Measurements from ENCODE around the gene TBCA.
"Not testable (repeated sequence)": the region's sequence is repeated elsewhere in the genome, so short reads cannot be mapped to it uniquely, and the experiment has no call there.

The TBCA gene

GRCh38 chr5:77719666-77720363, 56.3 kb downstream of the TBCA start:
- DNase-seq (ENCODE audit: low read depth, low spot score): no peak

GRCh38 chr5:77718934-77719610, 57.1 kb downstream of the TBCA start:
- H3K27ac ChIP-seq: no peak overlapping the region
- DNase-seq (ENCODE audit: low read depth, low spot score): no peak

More at GRCh38 chr5:77719666-77720363, 56.3 kb downstream of the TBCA start:
- H3K27ac ChIP-seq: no peak overlapping the region

GRCh38 chr5:77709993-77710685, 66.0 kb downstream of the TBCA start:
- no peak for DNase-seq (ENCODE audit: low read depth, low spot score)

GRCh38 chr5:77709340-77709739, 66.8 kb downstream of the TBCA start:
- DNase-seq (ENCODE audit: low read depth, low spot score): no peak
- no peak overlapping the region for H3K27ac ChIP-seq

More at GRCh38 chr5:77709993-77710685, 66.0 kb downstream of the TBCA start:
- H3K27ac ChIP-seq: no peak overlapping the region

- no peak overlapping the region for H3K27ac ChIP-seq
- DNase-seq (ENCODE audit: low read depth, low spot score): no peak
Measured at GRCh38 chr5:77707791-77708190, 68.3 kb downstream of the TBCA start.

GRCh38 chr5:77699569-77699968, 76.6 kb downstream of the TBCA start:
- not testable (repeated sequence) for H3K27ac ChIP-seq; DNase-seq (ENCODE audit: low read depth, low spot score)

GRCh38 chr5:77698920-77699319, 77.2 kb downstream of the TBCA start:
- no peak for DNase-seq (ENCODE audit: low read depth, low spot score)
- no peak overlapping the region for H3K27ac ChIP-seq

GRCh38 chr5:77697692-77698091, 78.4 kb downstream of the TBCA start:
- DNase-seq (ENCODE audit: low read depth, low spot score): no peak
- no peak overlapping the region for H3K27ac ChIP-seq

- H3K27ac ChIP-seq: no peak overlapping the region
- no peak for DNase-seq (ENCODE audit: low read depth, low spot score)
Measured at GRCh38 chr5:77696120-77696519, 80.0 kb downstream of the TBCA start.

GRCh38 chr5:77693913-77694312, 82.2 kb downstream of the TBCA start:
- no peak for DNase-seq (ENCODE audit: low read depth, low spot score)
- no peak overlapping the region for H3K27ac ChIP-seq

- DNase-seq (ENCODE audit: low read depth, low spot score): no peak
- H3K27ac ChIP-seq: no peak overlapping the region
Measured at GRCh38 chr5:77683171-77683732, 92.9 kb downstream of the TBCA start.

GRCh38 chr5:77670526-77670925, 105.6 kb downstream of the TBCA start:
- DNase-seq (ENCODE audit: low read depth, low spot score): no peak
- H3K27ac ChIP-seq: no peak overlapping the region

- no peak overlapping the region for H3K27ac ChIP-seq
- no peak for DNase-seq (ENCODE audit: low read depth, low spot score)
Measured at GRCh38 chr5:77669677-77670076, 106.5 kb downstream of the TBCA start.

GRCh38 chr5:77663090-77663863, 112.9 kb downstream of the TBCA start:
- DNase-seq (ENCODE audit: low read depth, low spot score): no peak
- no peak overlapping the region for H3K27ac ChIP-seq

GRCh38 chr5:77662635-77663034, 113.5 kb downstream of the TBCA start:
- H3K27ac ChIP-seq: no peak overlapping the region
- no peak for DNase-seq (ENCODE audit: low read depth, low spot score)

GRCh38 chr5:77658662-77659061, 117.5 kb downstream of the TBCA start:
- no peak overlapping the region for H3K27ac ChIP-seq
- DNase-seq (ENCODE audit: low read depth, low spot score): no peak

GRCh38 chr5:77651343-77651742, 124.8 kb downstream of the TBCA start:
- no peak overlapping the region for H3K27ac ChIP-seq
- DNase-seq (ENCODE audit: low read depth, low spot score): no peak

- no peak overlapping the region for H3K27ac ChIP-seq
- no peak for DNase-seq (ENCODE audit: low read depth, low spot score)
Measured at GRCh38 chr5:77650686-77651085, 125.5 kb downstream of the TBCA start.

GRCh38 chr5:77649776-77650175, 126.4 kb downstream of the TBCA start:
- DNase-seq (ENCODE audit: low read depth, low spot score): no peak
- H3K27ac ChIP-seq: no peak overlapping the region

- no peak overlapping the region for H3K27ac ChIP-seq
- DNase-seq (ENCODE audit: low read depth, low spot score): no peak
Measured at GRCh38 chr5:77645995-77646639, 130.0 kb downstream of the TBCA start.
